CD4-positive, alpha-beta T cell (primary cell): ENCODE data around the gene P2RY11. TPM values are rescaled to one million over a fixed set of nuclear protein-coding genes. Genes with fewer than 3 reads are reported as not detected.

Experiments
- ATAC-seq: fragments of 200-7000 bp; cut with Tn5 transposase; one replicate; pipeline ENCODE4 v1.10.0; 2022; ENCODE audit warnings: mild to moderate bottlenecking; ENCODE audit not compliant: poor library complexity
- CTCF ChIA-PET: fragments of 350-600 bp; sonication (Branson Sonifier 250); formaldehyde crosslinking; loops from one replicate; lab custom pipeline; 2021; ENCODE audit warnings: antibody characterized with exemption, inconsistent platforms; lab: Charles Lee
- POLR2A ChIA-PET: fragments of 350-600 bp; sonication (Branson Sonifier 250); formaldehyde crosslinking; loops from one replicate; lab custom pipeline; 2021; ENCODE audit warnings: antibody characterized with exemption, inconsistent platforms; lab: Charles Lee
- DNase-seq, 14 experiments: peaks; one replicate each; pipeline ENCODE4 v3.0.0-alpha.2; 2013 to 2020; ENCODE audit warnings: mixed read lengths in 2 of 14
- H3K27ac ChIP-seq, 2 donors: one replicate each; pipeline versions ENCODE4 v1.5.1 to v1.7.0; 2013; ENCODE audit warnings: low read length in 2 of 2, low read depth in 1 of 2, mild to moderate bottlenecking in 1 of 2
- H3K27me3 ChIP-seq, 2 experiments: 1 replicate in 1 of 2; 2 replicates in 1 of 2; pipeline versions ENCODE4 v1.6.1 to v1.7.0; 2013; ENCODE audit warnings: low read length in 2 of 2, control low read depth in 1 of 2, mild to moderate bottlenecking in 1 of 2, moderate library complexity in 1 of 2; ENCODE audit not compliant: insufficient read depth in 2 of 2, control insufficient read depth in 1 of 2
- H3K36me3 ChIP-seq: one replicate; pipeline ENCODE4 v1.6.1; 2013; ENCODE audit warnings: low read length, control low read depth; ENCODE audit not compliant: insufficient read depth
- H3K4me1 ChIP-seq: one replicate; pipeline ENCODE4 v1.6.1; 2013; ENCODE audit warnings: low read length, control low read depth; ENCODE audit not compliant: insufficient read depth
- H3K4me3 ChIP-seq: one replicate; pipeline ENCODE4 v1.5.1; 2013; ENCODE audit warnings: mild to moderate bottlenecking, low read length, moderate library complexity
- H3K9me3 ChIP-seq, 2 experiments: 1 replicate in 1 of 2; 2 replicates in 1 of 2; pipeline versions ENCODE4 v1.6.1 to v1.7.0; 2013; ENCODE audit warnings: low read length in 2 of 2, mild to moderate bottlenecking in 2 of 2, control low read depth in 1 of 2, moderate library complexity in 1 of 2; ENCODE audit not compliant: control insufficient read depth in 1 of 2, insufficient read depth in 1 of 2
- H3K27ac Mint-ChIP-seq: one replicate; pipeline ENCODE4 v1.8.0; 2020; ENCODE audit warnings: mixed read lengths
- H3K27me3 Mint-ChIP-seq: one replicate; pipeline ENCODE4 v1.8.0; 2021; ENCODE audit warnings: mixed read lengths
- H3K36me3 Mint-ChIP-seq: one replicate; pipeline ENCODE4 v1.8.0; 2021; ENCODE audit warnings: low read depth, mixed read lengths
- H3K4me1 Mint-ChIP-seq: one replicate; pipeline ENCODE4 v1.8.0; 2021; ENCODE audit warnings: low read depth, mixed read lengths
- H3K4me3 Mint-ChIP-seq: one replicate; pipeline ENCODE4 v1.8.0; 2020; ENCODE audit warnings: mild to moderate bottlenecking, mixed read lengths
- H3K9me3 Mint-ChIP-seq: one replicate; pipeline ENCODE4 v1.8.0; 2020; ENCODE audit warnings: mixed read lengths
- CTCF ChIP-seq: fragments of 200-600 bp; IDR thresholded peaks from one replicate; pipeline ENCODE4 v1.8.0; 2022; ENCODE audit warnings: antibody characterized with exemption, mild to moderate bottlenecking
- intact Hi-C, 2 experiments: fragments of 100-400 bp; cut with DNase I in 1 of 2; cut with micrococcal nuclease in 1 of 2; formaldehyde crosslinking; loops; one replicate each; pipeline versions ENCODE4 v1.15.1 to v1.9.0; 2023 to 2025; cut with DNase I, micrococcal nuclease
- total RNA-seq, 174 experiments: library from RNA in 2 of 174; stranded (reverse) in 2 of 174; gene quantifications; one replicate each; pipeline ENCODE4 v1.2.3 and lab custom pipeline; 2021 to 2026

Gene P2RY11
- total RNA-seq, 2 experiments from 2014 or later, result 88.5 to 93.9 TPM

GRCh38 chr19:10133596-10133995 lies 22.1 kb downstream of the P2RY11 start:
- Mint-ChIP-seq H3K4me3 (no peak overlapping the region), H3K9me3 (no peaks in the 10 kb centered on the region), H3K36me3 (peaks cover 70% of the 10 kb centered on the region), H3K27me3 (no peaks in the 10 kb centered on the region), H3K27ac (no peak overlapping the region), H3K4me1 (no peaks in the 10 kb centered on the region)
- ChIA-PET CTCF (no interaction called here), POLR2A (interaction anchor here (1.1 to 3.1 kb wide), 2 partner anchors 9 to 27 kb away, joined by 3 to 19 read pairs; partner anchors contain the start of gene PPAN)
- DNase-seq (no peak), ATAC-seq (no peak)
- Histone ChIP-seq H3K27ac (no peak overlapping the region), H3K9me3 (no peaks in the 10 kb centered on the region), H3K27me3 (no peaks in the 10 kb centered on the region), H3K36me3 (peaks cover 78% of the 10 kb centered on the region), H3K4me1 (peaks cover 11% of the 10 kb centered on the region), H3K4me3 (no peak overlapping the region)
- intact Hi-C loops, result no loop called here
- TF ChIP-seq CTCF, result no peak

GRCh38 chr19:10134040-10134439 lies 22.5 kb downstream of the P2RY11 start:
- Mint-ChIP-seq H3K4me3 (no peak overlapping the region), H3K27me3 (no peaks in the 10 kb centered on the region), H3K36me3 (peaks cover 72% of the 10 kb centered on the region), H3K9me3 (no peaks in the 10 kb centered on the region), H3K4me1 (no peaks in the 10 kb centered on the region), H3K27ac (no peak overlapping the region)
- Histone ChIP-seq H3K27ac (no peak overlapping the region), H3K9me3 (no peaks in the 10 kb centered on the region), H3K4me1 (peaks cover 15% of the 10 kb centered on the region), H3K36me3 (peaks cover 80% of the 10 kb centered on the region), H3K27me3 (no peaks in the 10 kb centered on the region), H3K4me3 (no peak overlapping the region)
- intact Hi-C loops, result no loop called here
- no peak for DNase-seq
- no peak for ATAC-seq
- POLR2A ChIA-PET, result no interaction called here
- TF ChIP-seq CTCF, result no peak
- CTCF ChIA-PET, result no interaction called here

- Histone ChIP-seq H3K27me3 (no peaks in the 10 kb centered on the region), H3K36me3 (peaks cover 92% of the 10 kb centered on the region), H3K9me3 (no peaks in the 10 kb centered on the region), H3K4me3 (no peak overlapping the region), H3K27ac (no peak overlapping the region), H3K4me1 (peaks cover 31% of the 10 kb centered on the region)
- ChIA-PET CTCF (no interaction called here), POLR2A (no interaction called here)
- ATAC-seq (no peak), DNase-seq (no peak)
- Mint-ChIP-seq H3K36me3 (peaks cover 84% of the 10 kb centered on the region), H3K4me1 (no peaks in the 10 kb centered on the region), H3K27me3 (no peaks in the 10 kb centered on the region), H3K4me3 (no peak overlapping the region), H3K27ac (no peak overlapping the region), H3K9me3 (no peaks in the 10 kb centered on the region)
- no peak for TF ChIP-seq CTCF
- intact Hi-C loops, result no loop called here
These were observed 24.2 kb downstream of the P2RY11 start for GRCh38 chr19:10135551-10136334.
